HAP-1 (cell line): ENCODE measurements around the gene KIR3DL3.
"Not testable (repeated sequence)": the region's sequence is repeated elsewhere in the genome, so short reads cannot be mapped to it uniquely, and the experiment has no call there.

Experiments used
- DNase-seq, 2 experiments: peaks; one replicate each; pipeline ENCODE4 v3.0.0-alpha.2; 2016 to 2020; ENCODE audit warnings: low spot score in 2 of 2
- H3K27me3 ChIP-seq: fragments of 250-450 bp; sonication (Bioruptor Pico); 2 replicates; pipeline ENCODE4 v1.5.1; 2020; ENCODE audit warnings: low read depth, mild to moderate bottlenecking, moderate library complexity
- H3K36me3 ChIP-seq: fragments of 250-450 bp; sonication (Bioruptor Pico); replicated peaks from 2 replicates; pipeline ENCODE4 v1.5.1; 2020; ENCODE audit warnings: mild to moderate bottlenecking
- H3K4me1 ChIP-seq: fragments of 250-450 bp; sonication (Bioruptor Pico); 2 replicates; pipeline ENCODE4 v1.5.1; 2020; ENCODE audit warnings: mild to moderate bottlenecking
- H3K4me3 ChIP-seq: fragments of 250-450 bp; sonication (Bioruptor Pico); 2 replicates; pipeline ENCODE4 v1.5.1; 2020; ENCODE audit warnings: mild to moderate bottlenecking, moderate library complexity
- H3K9me3 ChIP-seq: fragments of 250-450 bp; sonication (Bioruptor Pico); 2 replicates; pipeline ENCODE4 v1.5.1; 2020; ENCODE audit warnings: mild to moderate bottlenecking, moderate library complexity
- in situ Hi-C: fragments of 300-500 bp; cut with MboI; formaldehyde crosslinking; loops from 3 replicates; pipeline ENCODE4 v1.14.3; 2020; ENCODE audit warnings: low sequenced_read_pairs, inconsistent platforms, mixed read lengths

KIR3DL3 gene

GRCh38 chr19:54724142-54724541 lies at the start of gene KIR3DL3:
KIR3DL3 (plus strand) TSS chr19:54724442; CDS start chr19:54724497, 55 bp downstream.
- Histone ChIP-seq H3K4me3 (no peak within 1 kb of the TSS), H3K4me1 (no peaks in the 10 kb centered on the region), H3K9me3 (no peaks in the 10 kb centered on the region), H3K27me3 (no peaks in the 10 kb centered on the region), H3K36me3 (no peaks in the 10 kb centered on the region)
- in situ Hi-C loops, result no loop called here
- no peak for DNase-seq

- H3K27me3 ChIP-seq, in situ Hi-C loops, H3K9me3 ChIP-seq, H3K4me1 ChIP-seq, H3K4me3 ChIP-seq, H3K36me3 ChIP-seq: not testable (repeated sequence)
- DNase-seq, result peak in 1 of 2 experiments; percentile 3
Observed at GRCh38 chr19:54676210-54676834, 47.9 kb upstream of the KIR3DL3 start.

GRCh38 chr19:54677217-54677616 lies 47.0 kb upstream of the KIR3DL3 start:
- H3K27me3 ChIP-seq, result no peaks in the 10 kb centered on the region
- no peaks in the 10 kb centered on the region for H3K9me3 ChIP-seq
- in situ Hi-C loops, result no loop called here

GRCh38 chr19:54681596-54681995 lies 42.6 kb upstream of the KIR3DL3 start:
- DNase-seq, H3K9me3 ChIP-seq, in situ Hi-C loops: not testable (repeated sequence)

More at GRCh38 chr19:54677217-54677616, 47.0 kb upstream of the KIR3DL3 start:
- Histone ChIP-seq H3K36me3 (no peaks in the 10 kb centered on the region), H3K4me1 (no peaks in the 10 kb centered on the region), H3K4me3 (no peak overlapping the region)
- DNase-seq, result no peak

GRCh38 chr19:54682306-54682856 lies 41.9 kb upstream of the KIR3DL3 start:
- Histone ChIP-seq H3K36me3 (no peaks in the 10 kb centered on the region), H3K4me3 (no peak overlapping the region), H3K4me1 (no peaks in the 10 kb centered on the region), H3K9me3 (no peaks in the 10 kb centered on the region), H3K27me3 (no peaks in the 10 kb centered on the region)
- in situ Hi-C loops, result no loop called here
- no peak for DNase-seq

More at GRCh38 chr19:54681596-54681995, 42.6 kb upstream of the KIR3DL3 start:
- H3K27me3 ChIP-seq, H3K4me1 ChIP-seq, H3K4me3 ChIP-seq, H3K36me3 ChIP-seq: not testable (repeated sequence)

- H3K27me3 ChIP-seq, result no peaks in the 10 kb centered on the region
- H3K4me3 ChIP-seq, result no peak overlapping the region
- in situ Hi-C loops, result no loop called here
- peak in 1 of 2 experiments; percentile 14 for DNase-seq
- H3K4me1 ChIP-seq, result no peaks in the 10 kb centered on the region
- H3K9me3 ChIP-seq, result no peaks in the 10 kb centered on the region
- H3K36me3 ChIP-seq, result no peaks in the 10 kb centered on the region
Observed at GRCh38 chr19:54684527-54684926, 39.7 kb upstream of the KIR3DL3 start.

GRCh38 chr19:54691582-54692297 lies 32.5 kb upstream of the KIR3DL3 start:
- Histone ChIP-seq H3K27me3 (no peaks in the 10 kb centered on the region), H3K9me3 (no peaks in the 10 kb centered on the region), H3K36me3 (no peaks in the 10 kb centered on the region), H3K4me1 (no peaks in the 10 kb centered on the region), H3K4me3 (no peak overlapping the region)
- DNase-seq, result no peak
- in situ Hi-C loops, result no loop called here

- Histone ChIP-seq H3K4me3 (no peak overlapping the region), H3K27me3 (no peaks in the 10 kb centered on the region), H3K4me1 (no peaks in the 10 kb centered on the region), H3K36me3 (no peaks in the 10 kb centered on the region), H3K9me3 (no peaks in the 10 kb centered on the region)
- no peak for DNase-seq
- in situ Hi-C loops, result no loop called here
Observed at GRCh38 chr19:54692298-54692615, 32.0 kb upstream of the KIR3DL3 start.

GRCh38 chr19:54694648-54695047 lies 29.6 kb upstream of the KIR3DL3 start:
- Histone ChIP-seq H3K4me1 (no peaks in the 10 kb centered on the region), H3K4me3 (no peak overlapping the region), H3K27me3 (no peaks in the 10 kb centered on the region), H3K9me3 (no peaks in the 10 kb centered on the region; the same call in 1 of the 2 replicates), H3K36me3 (no peaks in the 10 kb centered on the region)
- DNase-seq, result no peak
- in situ Hi-C loops, result no loop called here

GRCh38 chr19:54696117-54696548 lies 28.1 kb upstream of the KIR3DL3 start:
- H3K4me1 ChIP-seq, result no peaks in the 10 kb centered on the region
- in situ Hi-C loops, result no loop called here

GRCh38 chr19:54696766-54697165 lies 27.5 kb upstream of the KIR3DL3 start:
- in situ Hi-C loops, result no loop called here
- Histone ChIP-seq H3K27me3 (no peaks in the 10 kb centered on the region), H3K4me1 (no peaks in the 10 kb centered on the region), H3K36me3 (no peaks in the 10 kb centered on the region), H3K4me3 (no peak overlapping the region), H3K9me3 (peaks cover 3% of the 10 kb centered on the region)
- DNase-seq, result no peak

More at GRCh38 chr19:54696117-54696548, 28.1 kb upstream of the KIR3DL3 start:
- no peaks in the 10 kb centered on the region for H3K36me3 ChIP-seq
- H3K4me3 ChIP-seq, result no peak overlapping the region
- H3K27me3 ChIP-seq, result no peaks in the 10 kb centered on the region
- DNase-seq, result no peak
- H3K9me3 ChIP-seq, result no peaks in the 10 kb centered on the region; the same call in 1 of the 2 replicates

GRCh38 chr19:54697716-54698115 lies 26.5 kb upstream of the KIR3DL3 start:
- H3K27me3 ChIP-seq, H3K9me3 ChIP-seq, in situ Hi-C loops, H3K36me3 ChIP-seq, H3K4me1 ChIP-seq, DNase-seq, H3K4me3 ChIP-seq: not testable (repeated sequence)

GRCh38 chr19:54704928-54705327 lies 19.3 kb upstream of the KIR3DL3 start:
- in situ Hi-C loops, result no loop called here
- Histone ChIP-seq H3K9me3 (peaks cover 3% of the 10 kb centered on the region; the same call in 1 of the 2 replicates), H3K27me3 (no peaks in the 10 kb centered on the region)

GRCh38 chr19:54707962-54708361 lies 16.3 kb upstream of the KIR3DL3 start:
- no peaks in the 10 kb centered on the region for H3K4me1 ChIP-seq
- no peaks in the 10 kb centered on the region; the same call in 1 of the 2 replicates for H3K9me3 ChIP-seq
- no peaks in the 10 kb centered on the region for H3K36me3 ChIP-seq
- H3K4me3 ChIP-seq, result no peak overlapping the region
- no peaks in the 10 kb centered on the region for H3K27me3 ChIP-seq
- in situ Hi-C loops, result no loop called here
- no peak for DNase-seq

More at GRCh38 chr19:54704928-54705327, 19.3 kb upstream of the KIR3DL3 start:
- Histone ChIP-seq H3K4me1 (no peaks in the 10 kb centered on the region), H3K4me3 (no peak overlapping the region), H3K36me3 (no peaks in the 10 kb centered on the region)
- no peak for DNase-seq
